Measurements from ENCODE around the gene HOXD9. TPM values are rescaled to one million over a fixed set of nuclear protein-coding genes. Genes with fewer than 3 reads are reported as not detected.

HOXD9 gene
- total and polyA plus RNA-seq, 8 donors: 0.12 to 1.1 (median 0.34) TPM; not detected in 2

- no peaks in the 10 kb centered on the region for H3K9me3 ChIP-seq
- H3K36me3 ChIP-seq: no peaks in the 10 kb centered on the region
- H3K27ac ChIP-seq: no peak overlapping the region
- ATAC-seq (no peak), FAIRE-seq (no peak), DNase-seq (no peak)
- intact Hi-C loops (cut with DNase I): no loop called here
- peaks cover 31 to 90% (median 48%) of the 10 kb centered on the region in 4 donors for H3K27me3 ChIP-seq
- no peak for TF ChIP-seq CTCF (IDR thresholded peaks at IDR 0.05)
- no peaks in the 10 kb centered on the region for H3K4me1 ChIP-seq
- 12 to 22% methylated on average over 7 of the region's 7 CpGs for WGBS, 2 donors
- no peak overlapping the region for H3K4me3 ChIP-seq
These were observed 46.5 kb upstream of the HOXD9 start for GRCh38 chr2:176076063-176076462.

- ATAC-seq: no peak
- intact Hi-C loops (cut with DNase I): no loop called here
- no peaks in the 10 kb centered on the region for H3K4me1 ChIP-seq
- 14 to 19% methylated on average over 2 of the region's 2 CpGs for WGBS, 2 donors
- FAIRE-seq: no peak
- no peak overlapping the region for H3K4me3 ChIP-seq
- no peak overlapping the region for H3K27ac ChIP-seq
- no peaks in the 10 kb centered on the region for H3K36me3 ChIP-seq
- TF ChIP-seq CTCF (IDR thresholded peaks at IDR 0.05): no peak
- DNase-seq: no peak
- H3K9me3 ChIP-seq: no peaks in the 10 kb centered on the region
- peaks cover 34 to 89% (median 52%) of the 10 kb centered on the region in 4 donors for H3K27me3 ChIP-seq
These were observed 45.7 kb upstream of the HOXD9 start for GRCh38 chr2:176076796-176077195.

DNA sequence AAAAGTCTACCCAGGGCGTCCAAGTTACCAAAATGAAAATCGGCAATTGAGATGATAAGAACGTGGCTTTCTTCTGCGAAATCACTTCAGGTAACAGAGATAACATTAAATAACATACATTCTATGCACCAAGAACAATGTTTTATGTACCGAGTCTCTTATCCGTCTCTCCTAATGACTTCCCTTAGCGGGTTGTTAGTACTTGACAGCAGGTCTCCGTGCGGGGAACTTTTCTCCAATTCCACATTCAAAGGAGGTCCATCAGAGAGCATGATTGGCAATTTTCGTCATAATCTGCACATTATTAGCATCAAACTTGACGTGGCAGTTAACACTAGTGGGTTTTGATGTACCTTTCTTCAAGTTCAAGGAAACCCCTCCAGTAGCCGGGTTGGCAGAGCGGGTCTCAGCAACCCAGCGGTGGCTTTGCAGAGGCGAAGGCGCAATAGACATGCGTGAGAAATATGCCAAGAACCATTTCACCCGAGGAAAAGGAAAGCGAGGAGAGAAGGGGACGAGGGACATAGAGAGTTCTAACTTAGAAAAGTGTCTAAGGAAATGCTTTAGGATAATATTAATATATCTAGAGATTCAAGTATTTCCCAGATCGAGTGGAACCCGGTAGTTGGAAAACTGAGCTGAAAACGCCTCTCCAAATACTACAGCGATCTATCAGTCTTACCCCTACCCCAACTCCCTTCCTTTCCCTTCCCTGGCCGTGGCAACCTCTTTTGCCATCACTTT, 43.8 kb upstream of the HOXD9 start:
- no peak for DNase-seq
- intact Hi-C loops (cut with DNase I): no loop called here
- WGBS, 2 donors: 7 to 8% methylated on average over 25 of the region's 25 CpGs
- Histone ChIP-seq H3K4me3 (no peak overlapping the region), H3K36me3 (no peaks in the 10 kb centered on the region), H3K27ac (no peak overlapping the region), H3K27me3 (peaks cover 37 to 89% (median 53%) of the 10 kb centered on the region in 4 donors), H3K4me1 (no peaks in the 10 kb centered on the region), H3K9me3 (no peaks in the 10 kb centered on the region)
- FAIRE-seq: no peak
- ATAC-seq: no peak
- no peak for TF ChIP-seq CTCF (IDR thresholded peaks at IDR 0.05)

DNA sequence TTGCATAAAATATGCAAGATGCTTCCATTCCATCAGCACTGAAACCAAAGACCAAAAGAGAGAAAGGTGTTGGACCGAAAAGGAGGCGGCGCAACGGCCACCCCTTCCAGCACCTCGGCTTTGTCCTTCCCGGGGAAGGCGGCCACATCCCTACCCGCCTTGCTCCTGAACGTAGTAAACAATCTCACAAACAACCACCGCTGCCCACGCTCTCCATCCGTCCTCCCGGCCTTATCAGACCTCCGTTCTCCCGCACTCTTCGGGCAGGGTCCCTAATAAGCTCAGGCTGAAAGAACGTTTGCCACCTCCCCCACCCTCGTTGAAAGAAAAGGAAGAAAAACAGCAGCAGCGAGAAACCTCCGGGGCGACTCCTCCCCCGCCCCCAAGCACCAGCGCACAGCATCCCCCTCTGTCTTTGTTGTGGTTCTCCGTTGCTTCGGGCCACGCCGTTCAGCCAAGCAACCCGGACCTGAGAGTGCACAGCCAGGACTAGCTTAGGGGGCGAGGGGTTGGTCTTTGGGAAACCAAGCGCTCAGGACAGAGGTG, 43.2 kb upstream of the HOXD9 start:
- intact Hi-C loops (cut with DNase I): no loop called here
- FAIRE-seq: no peak
- no peak for ATAC-seq

More for the DNA sequence above, 43.2 kb upstream of the HOXD9 start:
- peaks cover 38 to 90% (median 55%) of the 10 kb centered on the region in 4 donors for H3K27me3 ChIP-seq
- H3K4me3 ChIP-seq: peak overlapping the region in 1 of 4 donors; percentile 25
- no peaks in the 10 kb centered on the region for H3K4me1 ChIP-seq
- no peaks in the 10 kb centered on the region for H3K36me3 ChIP-seq
- no peaks in the 10 kb centered on the region for H3K9me3 ChIP-seq
- no peak overlapping the region for H3K27ac ChIP-seq
- TF ChIP-seq CTCF (IDR thresholded peaks at IDR 0.05): no peak
- no peak for DNase-seq
- WGBS, 2 donors: 7 to 9% methylated on average over 30 of the region's 30 CpGs
